HG03045 (cell line): ENCODE results near the gene DSP.

Experiments used
- ATAC-seq: cut with Tn5 transposase; IDR thresholded peaks from one replicate; pipeline ENCODE4 v1.9.1; 2021; ENCODE audit warnings: mild to moderate bottlenecking, moderate library complexity; ENCODE audit not compliant: unreplicated experiment

Gene DSP

GRCh38 chr6:7537565-7538174 is 3.8 kb upstream of the DSP start:
- ATAC-seq: no peak

DNA sequence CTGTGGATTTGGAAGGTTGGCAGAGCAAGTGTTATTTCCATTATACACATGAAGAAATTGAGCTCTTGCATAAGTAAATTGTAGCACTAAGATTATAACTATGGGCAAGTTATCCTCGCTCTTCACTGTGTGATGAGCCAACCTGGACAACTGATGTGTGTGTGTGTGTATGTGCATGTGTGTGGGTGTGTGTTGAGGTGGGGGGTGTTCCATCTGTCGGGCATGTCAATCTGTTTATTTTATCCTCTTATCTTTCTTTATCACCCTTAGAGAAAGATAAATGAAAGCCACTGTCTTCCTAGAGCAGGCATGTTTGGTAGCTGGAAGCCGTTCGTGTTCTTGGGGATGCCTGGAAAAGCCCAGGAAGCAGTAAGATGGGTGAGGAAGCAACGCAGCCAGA is 3.0 kb upstream of the DSP start:
- ATAC-seq: no peak

DNA sequence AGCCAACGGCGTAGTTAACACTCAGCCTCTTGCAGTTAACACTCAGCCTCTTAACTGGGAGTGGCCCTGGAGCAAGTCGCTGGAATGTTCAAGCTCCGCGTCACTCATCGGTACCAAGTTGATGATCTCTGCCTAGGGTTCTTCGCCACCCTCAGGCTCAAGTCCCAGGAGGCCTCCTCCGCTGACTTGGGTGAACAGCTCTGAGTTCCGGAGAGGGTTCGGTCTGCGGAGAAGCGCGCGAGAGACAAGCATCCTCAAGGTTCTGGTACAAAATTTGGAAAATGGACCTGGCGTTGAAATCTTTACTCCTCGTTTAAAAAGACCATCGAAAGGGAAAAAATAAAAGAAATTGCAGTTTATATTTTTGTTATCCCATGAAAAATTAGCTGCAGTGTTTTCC is 876 bp upstream of the DSP start:
- no peak for ATAC-seq

- no peak for ATAC-seq
These were observed 798 bp downstream of the DSP start for GRCh38 chr6:7542065-7542873.

GRCh38 chr6:7542874-7543624 is 1.6 kb downstream of the DSP start:
- no peak for ATAC-seq

DNA sequence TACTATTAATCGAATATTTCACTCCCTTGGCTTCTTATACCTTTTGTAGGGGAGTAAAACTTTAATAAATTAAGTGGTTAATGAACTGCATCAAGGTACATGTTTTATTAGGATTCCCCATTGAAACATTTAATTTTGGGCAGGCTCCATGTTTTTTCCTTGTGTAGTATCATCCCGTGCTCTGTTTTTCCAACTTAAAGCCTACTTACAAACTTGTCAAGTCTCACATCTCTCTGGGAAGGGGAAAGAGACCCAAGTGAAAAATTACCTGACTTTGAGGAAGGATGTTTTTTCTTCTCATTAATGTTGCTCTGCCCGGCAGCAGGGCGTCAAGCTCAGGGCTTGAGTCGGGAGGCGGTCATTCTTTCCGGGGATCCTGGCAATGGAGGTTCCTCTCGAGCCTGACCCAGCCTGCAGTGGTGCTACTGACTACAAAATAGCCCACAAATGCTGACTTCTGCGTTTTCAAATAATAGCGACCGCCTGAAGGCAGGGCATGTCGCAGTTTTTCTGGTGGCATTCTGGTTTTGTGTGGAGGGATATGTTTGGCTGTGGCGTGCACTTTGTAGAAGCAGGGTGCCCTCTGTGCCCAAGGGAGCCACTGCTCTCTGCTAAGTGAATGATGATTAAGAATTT is 2.4 kb downstream of the DSP start:
- no peak for ATAC-seq

- ATAC-seq: no peak
These were observed 3.1 kb downstream of the DSP start for GRCh38 chr6:7544597-7544996.

- no peak for ATAC-seq
These were observed 4.0 kb downstream of the DSP start for GRCh38 chr6:7545316-7546019.

DNA sequence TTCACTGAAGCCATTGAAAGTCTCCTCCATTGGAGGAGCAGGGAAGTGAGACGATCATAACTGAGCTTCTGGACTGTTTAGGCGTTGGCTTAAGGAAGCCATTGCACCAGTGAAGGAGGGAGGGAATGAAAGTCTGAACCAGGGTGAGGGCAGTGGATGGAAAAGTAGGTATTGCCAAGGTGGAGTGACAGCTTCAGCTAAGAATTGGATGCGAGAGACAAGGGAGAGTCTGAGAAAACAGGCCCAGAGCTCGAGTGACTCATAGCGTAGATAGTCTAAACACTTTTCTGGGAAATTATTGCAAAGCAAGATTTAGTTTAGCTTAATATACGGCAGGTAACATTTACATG is 4.5 kb downstream of the DSP start:
- no peak for ATAC-seq

DNA sequence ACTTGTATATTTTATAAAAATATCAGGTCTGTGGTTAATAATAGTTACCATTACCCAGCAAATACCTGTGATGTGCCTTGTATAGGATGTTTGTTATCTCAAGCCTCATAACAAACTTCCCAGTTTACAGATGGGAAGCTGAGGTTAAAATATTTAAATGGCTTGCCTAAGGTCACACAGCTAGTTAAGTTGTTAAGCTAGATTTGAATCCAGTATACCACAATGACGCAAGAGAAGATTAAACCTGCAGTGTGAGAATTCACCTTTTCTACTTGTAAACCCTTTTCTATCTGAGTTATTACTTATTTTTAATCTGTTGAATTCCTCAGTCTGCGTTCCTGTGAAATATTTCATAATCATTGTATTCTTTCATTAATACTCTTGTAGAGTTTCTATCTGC is 4.9 kb downstream of the DSP start:
- no peak for ATAC-seq

- ATAC-seq: no peak
These were observed 5.4 kb downstream of the DSP start for GRCh38 chr6:7546896-7547295.

GRCh38 chr6:7547315-7547714 is 5.8 kb downstream of the DSP start:
- no peak for ATAC-seq

DNA sequence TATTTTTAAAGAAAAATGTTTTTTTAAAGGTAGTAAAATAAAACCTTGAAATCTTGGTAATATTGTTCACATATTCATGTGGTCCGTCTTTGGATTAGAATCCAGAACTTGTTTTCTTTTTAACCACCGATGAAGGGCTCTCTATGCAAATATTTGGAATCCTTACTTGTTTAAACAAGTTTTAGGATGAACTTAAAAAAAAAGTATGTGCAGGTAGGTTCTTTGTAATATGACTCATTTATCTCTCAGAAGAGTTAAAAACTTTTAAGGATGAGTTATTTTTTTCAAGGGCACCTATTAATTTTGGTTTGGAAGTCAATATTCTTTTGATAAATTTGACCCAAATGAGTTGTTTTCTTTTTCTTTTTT is 8.9 kb downstream of the DSP start:
- no peak for ATAC-seq

DNA sequence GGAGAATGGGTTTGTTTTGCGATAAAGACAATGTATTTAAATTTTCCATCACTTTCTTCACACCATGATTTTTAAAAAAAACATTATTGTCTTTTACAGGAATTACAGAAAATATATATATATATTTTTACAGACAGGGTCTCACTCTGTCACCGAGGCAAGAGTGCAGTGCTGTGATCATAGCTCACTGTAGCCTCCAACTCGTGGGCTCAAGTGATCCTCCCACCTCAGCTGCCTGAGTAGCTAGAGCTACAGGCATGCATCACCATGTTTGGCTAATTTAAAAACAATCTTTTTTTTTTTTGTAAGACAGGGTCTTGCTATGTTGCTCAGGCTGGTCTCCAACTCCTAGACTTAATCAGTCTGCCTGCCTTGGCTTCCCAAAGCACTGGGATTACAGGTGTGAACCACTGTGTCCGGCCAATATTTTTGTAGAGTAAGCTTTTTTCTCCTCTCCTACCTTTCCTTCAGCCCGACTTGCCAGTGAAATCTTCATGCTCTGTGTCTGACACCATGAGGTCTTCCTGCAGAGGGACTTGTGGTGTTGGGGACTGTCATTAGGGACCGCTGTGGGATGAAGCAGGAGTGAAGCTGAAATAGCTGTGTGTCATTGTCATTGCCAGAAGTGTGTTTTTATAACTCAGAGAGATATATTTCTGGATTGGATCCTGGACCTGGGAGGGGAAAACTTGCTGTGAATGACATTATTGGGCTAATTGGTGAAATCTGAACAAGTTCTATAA is 13.2 kb downstream of the DSP start:
- ATAC-seq: no peak

GRCh38 chr6:7555671-7556070 is 14.2 kb downstream of the DSP start:
- ATAC-seq: no peak

DNA sequence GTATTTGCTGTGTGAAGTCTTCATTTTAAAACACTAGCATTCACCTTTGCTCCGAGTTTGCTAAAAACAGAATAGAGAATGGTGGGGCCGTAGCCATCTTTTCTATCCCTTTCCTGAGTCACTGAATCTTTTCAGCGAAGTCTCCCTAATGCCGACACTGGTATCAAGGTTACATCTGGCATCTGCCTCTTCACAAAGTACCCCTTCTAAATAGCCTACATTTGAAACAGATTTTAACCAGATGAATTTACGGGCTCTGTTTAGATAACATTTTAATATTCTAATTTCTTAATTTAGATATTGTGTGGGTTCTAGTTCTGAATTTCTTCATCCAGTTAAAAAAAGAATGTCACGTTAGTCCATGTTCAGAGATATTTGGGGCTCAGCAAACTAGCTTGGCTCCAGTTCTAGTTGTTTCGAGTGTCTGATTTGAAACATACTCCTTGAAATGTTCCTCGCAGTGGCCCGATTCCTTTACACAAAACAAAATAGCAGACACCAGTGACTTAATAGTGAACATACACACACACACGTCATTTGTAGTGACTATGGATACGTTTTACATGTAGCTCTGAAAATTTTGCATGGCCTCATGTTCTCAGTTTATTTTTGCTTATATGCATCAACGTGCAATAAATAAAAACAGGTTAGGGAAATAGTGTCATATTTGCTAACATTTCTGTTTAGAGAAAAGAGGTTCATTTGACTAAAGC is 15.1 kb downstream of the DSP start:
- no peak for ATAC-seq

GRCh38 chr6:7557652-7558051 is 16.2 kb downstream of the DSP start:
- no peak for ATAC-seq

DNA sequence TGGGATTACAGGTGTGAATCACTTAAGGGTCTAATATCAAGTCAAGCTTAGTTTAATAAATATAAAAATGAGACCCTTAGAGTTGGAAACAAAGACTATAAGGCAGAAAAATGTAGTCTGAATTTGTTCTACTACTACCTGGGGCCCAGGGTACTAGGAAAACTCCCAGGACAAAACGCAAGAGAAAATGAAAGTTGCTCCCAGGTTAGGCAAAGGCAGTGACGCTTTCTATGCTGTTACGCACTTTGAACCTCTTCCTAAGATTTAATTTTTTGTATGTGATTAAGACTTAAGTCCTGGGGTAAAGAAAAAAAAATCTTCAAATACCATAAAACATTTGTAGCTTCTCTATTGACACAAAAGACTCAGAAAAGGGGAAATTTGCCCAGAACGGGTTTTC is 17.3 kb downstream of the DSP start:
- ATAC-seq: no peak

- ATAC-seq: no peak
These were observed 17.7 kb downstream of the DSP start for GRCh38 chr6:7559196-7559595.
